K562 (cell line): ENCODE data around the gene ERO1B. TPM values are rescaled to one million over a fixed set of nuclear protein-coding genes. Genes with fewer than 3 reads are reported as not detected.

Source experiments
- ATAC-seq: fragments of 200-7000 bp; cut with Tn5 transposase; 3 replicates; pipeline ENCODE4 v1.9.1; 2020; ENCODE audit warnings: moderate library complexity
- BruUV-seq: library from RNA; stranded (reverse); fragments of 400-500 nt; replicated peaks from 2 replicates; lab custom pipeline; 2021; lab: Mats Ljungman, UMichigan
- CTCF ChIA-PET: fragments of 300-600 bp; formaldehyde crosslinking; extraction: SDS; loops from one replicate; lab custom pipeline; 2021; ENCODE audit warnings: low intra/inter-chr PET ratio; lab: Yijun Ruan, JAX
- POLR2A ChIA-PET: fragments of 300-600, 350-650 bp; sonication (Branson Sonifier 250); formaldehyde crosslinking; extraction: SDS; loops from one replicate; lab custom pipeline; 2021; ENCODE audit warnings: antibody characterized with exemption, inconsistent platforms; lab: Yijun Ruan, JAX
- DNase-seq, 4 experiments: peaks; one replicate each; pipeline versions ENCODE4 v3.0.0 to v3.0.0-alpha.2; 2011 to 2018; ENCODE audit warnings: low spot score in 3 of 4, mixed read lengths in 3 of 4; ENCODE audit errors: extremely low read depth in 1 of 4
- FAIRE-seq: peaks from 2 replicates; lab custom pipeline; 2011; peaks lifted over from hg19 to GRCh38; lab: Jason Lieb, UNC
- H2AFZ ChIP-seq: 2 replicates; pipeline ENCODE4 v1.6.0; 2011; ENCODE audit warnings: low read depth, low read length, control low read depth, inconsistent platforms
- H3K27ac ChIP-seq: fragments of 200-600 bp; 3 replicates; pipeline ENCODE4 v1.8.0; 2011; ENCODE audit warnings: low read depth, mild to moderate bottlenecking, control low read depth, inconsistent platforms, low read length, moderate library complexity, mixed read lengths; ENCODE audit errors: extremely low read depth
- H3K27me3 ChIP-seq, 2 experiments: fragments of 300-600 bp in 1 of 2; 2 replicates in 1 of 2; 3 replicates in 1 of 2; pipeline versions ENCODE4 v1.6.0 to v1.8.0; 2011; ENCODE audit warnings: inconsistent platforms in 2 of 2, low read length in 2 of 2, mild to moderate bottlenecking in 1 of 2, mixed read lengths in 1 of 2, moderate library complexity in 1 of 2; ENCODE audit not compliant: control insufficient read depth in 2 of 2, insufficient read depth in 2 of 2
- H3K36me3 ChIP-seq: fragments of 300-600 bp; 3 replicates; pipeline ENCODE4 v1.8.0; 2011; ENCODE audit warnings: mild to moderate bottlenecking, low read length, inconsistent platforms; ENCODE audit not compliant: control insufficient read depth, insufficient read depth
- H3K4me1 ChIP-seq, 2 experiments: fragments of 200-600 bp in 1 of 2; replicated peaks in 1 of 2; 2 replicates in 1 of 2; 3 replicates in 1 of 2; pipeline versions ENCODE4 v1.5.1 to v1.8.0; 2011; ENCODE audit warnings: inconsistent platforms in 2 of 2, low read length in 2 of 2, mild to moderate bottlenecking in 1 of 2, mixed read lengths in 1 of 2, moderate library complexity in 1 of 2; ENCODE audit not compliant: control insufficient read depth in 2 of 2, insufficient read depth in 2 of 2
- H3K4me2 ChIP-seq: 2 replicates; pipeline ENCODE4 v1.6.1; 2011; ENCODE audit warnings: low read length, control low read depth, inconsistent platforms, mixed read lengths; ENCODE audit not compliant: insufficient read depth
- H3K4me3 ChIP-seq: fragments of 200-600 bp; sonication (generic), shearing (Covaris generic); 2 replicates; pipeline ENCODE4 v1.5.1; 2016; ENCODE audit warnings: control low read depth, inconsistent platforms
- H3K79me2 ChIP-seq: fragments of 200-600 bp; 3 replicates; pipeline ENCODE4 v1.8.0; 2011; ENCODE audit warnings: low read length, inconsistent platforms; ENCODE audit not compliant: control insufficient read depth, insufficient read depth
- H3K9ac ChIP-seq, 2 experiments: 2 replicates each; pipeline versions ENCODE4 v1.6.0 to v1.6.1; 2011; ENCODE audit warnings: low read depth in 2 of 2, low read length in 2 of 2, control low read depth in 1 of 2, inconsistent platforms in 1 of 2, mild to moderate bottlenecking in 1 of 2, mixed read lengths in 1 of 2; ENCODE audit not compliant: insufficient read depth in 1 of 2
- H3K9me1 ChIP-seq: one replicate; pipeline ENCODE4 v1.6.0; 2011; ENCODE audit warnings: inconsistent platforms, mild to moderate bottlenecking, low read length, moderate library complexity; ENCODE audit not compliant: control insufficient read depth, insufficient read depth
- H3K9me3 ChIP-seq: replicated peaks from 2 replicates; pipeline ENCODE4 v1.5.1; 2011; ENCODE audit warnings: low read depth, low read length, inconsistent platforms; ENCODE audit not compliant: control insufficient read depth, insufficient read depth
- H4K20me1 ChIP-seq: replicated peaks from 2 replicates; pipeline ENCODE4 v1.6.1; 2011; ENCODE audit warnings: low read length, inconsistent platforms, mixed read lengths; ENCODE audit not compliant: control insufficient read depth, insufficient read depth
- ATF3 ChIP-seq, 2 experiments: fragments of 450-650 bp in 1 of 2; sonication (generic) in 1 of 2; formaldehyde crosslinking in 1 of 2; IDR thresholded peaks in 1 of 2; conservative IDR thresholded peaks in 1 of 2; 2 replicates each; pipeline versions ENCODE4 v1.6.1 to v1.8.1; 2016 to 2023; ENCODE audit warnings: mild to moderate bottlenecking in 2 of 2, moderate library complexity in 2 of 2, inconsistent platforms in 1 of 2, missing genetic modification reagents in 1 of 2
- C11orf30 ChIP-seq: fragments of 450-650 bp; IDR thresholded peaks from 2 replicates; pipeline ENCODE4 v1.6.1; 2016; ENCODE audit warnings: low read depth, mild to moderate bottlenecking
- DDX20 ChIP-seq: fragments of 450-650 bp; IDR thresholded peaks from 2 replicates; pipeline ENCODE4 v1.6.1; 2016; ENCODE audit warnings: missing genetic modification characterization, low read depth, mild to moderate bottlenecking, missing compliant biosample characterization, moderate library complexity
- ESRRA ChIP-seq: fragments of 450-650 bp; IDR thresholded peaks from 2 replicates; pipeline ENCODE4 v1.6.1; 2014; ENCODE audit warnings: low read depth, mild to moderate bottlenecking, moderate library complexity, borderline replicate concordance
- ETV1 ChIP-seq: fragments of 450-650 bp; conservative IDR thresholded peaks from 2 replicates; pipeline ENCODE4 v1.6.1; 2016; ENCODE audit warnings: missing genetic modification characterization, control low read depth, low read depth, missing compliant biosample characterization
- GABPA ChIP-seq: fragments of 200-800 bp; sonication (Bioruptor generic); conservative IDR thresholded peaks from 2 replicates; pipeline ENCODE4 v1.6.1; 2016; ENCODE audit warnings: low read depth, missing genetic modification characterization, missing compliant biosample characterization
- KLF16 ChIP-seq: IDR thresholded peaks from 2 replicates; pipeline ENCODE4 v1.6.1; 2016; ENCODE audit warnings: antibody characterized with exemption
- MAFG ChIP-seq: fragments of 450-650 bp; conservative IDR thresholded peaks from 2 replicates; pipeline ENCODE4 v1.6.1; 2016; ENCODE audit warnings: missing genetic modification characterization, missing compliant biosample characterization
- TCF7 ChIP-seq: sonication (generic); IDR thresholded peaks from 2 replicates; pipeline ENCODE4 v1.6.1; 2016; ENCODE audit warnings: antibody characterized with exemption, borderline replicate concordance
- ZNF316 ChIP-seq: fragments of 450-650 bp; IDR thresholded peaks from 2 replicates; pipeline ENCODE4 v1.6.1; 2016
- ZNF561 ChIP-seq: fragments of 450-650 bp; formaldehyde crosslinking; conservative IDR thresholded peaks from 2 replicates; pipeline ENCODE4 v1.4.0; 2020; ENCODE audit warnings: mild to moderate bottlenecking, moderate library complexity
- WGBS: fragments of 100-300 bp; shearing (Covaris generic); methylation state at CpG from one replicate; pipeline ENCODE4 v1.1.6; 2016; ENCODE audit warnings: low coverage, mixed read lengths; ENCODE audit not compliant: insufficient coverage; ENCODE audit errors: missing lambda C conversion rate; 5-methylcytosine and 5-hydroxymethylcytosine counted together
- in situ Hi-C: fragments of 300-500 bp; cut with MboI; formaldehyde crosslinking; loops from 4 replicates; pipeline ENCODE4 v1.15.0; 2018; ENCODE audit warnings: inconsistent platforms, mixed read lengths
- intact Hi-C: fragments of 100-400 bp; cut with micrococcal nuclease; formaldehyde crosslinking; loops from 2 replicates; pipeline ENCODE4 v1.14.2; 2022
- polyA plus RNA-seq, 8 experiments: library from polyadenylated mRNA; depleted of rRNA in 4 of 8; stranded (reverse) in 5 of 8; unstranded in 3 of 8; fragments of >200 nt; fragmentation: Nextera tagmentation in 2 of 8; fragmentation: Illumina TruSeq in 1 of 8; extraction: Ambion mirVana in 2 of 8; extraction: Trizol in 1 of 8; gene quantifications; 2 replicates each; pipeline versions ENCODE4 v1.2.1 to v1.2.3, GENCODE V29; 2011 to 2014; ENCODE audit warnings: inconsistent platforms in 1 of 8, missing spikeins in 1 of 8
- total RNA-seq, 7 experiments: library from RNA; depleted of rRNA in 6 of 7; stranded (reverse); fragments of >200 nt in 6 of 7; fragmentation: Illumina TruSeq in 2 of 7; extraction: Trizol in 2 of 7; gene quantifications; 2 replicates each; pipeline versions ENCODE4 v1.2.1 to v1.2.3, GENCODE V29; 2011 to 2021; ENCODE audit warnings: low replicate concordance in 1 of 7

Gene ERO1B
- total and polyA plus RNA-seq, 9 of the 15 experiments (the other 6 are each of a cell fraction or from before 2014, with no cell fraction given): 0.59 to 6.4 (median 4.2) TPM

GRCh38 chr1:236209713-236210112 lies 72.0 kb downstream of the ERO1B start:
- intact Hi-C loops: no loop called here
- Histone ChIP-seq H3K27me3 (no peaks in the 10 kb centered on the region), H4K20me1 (no peaks in the 10 kb centered on the region), H3K79me2 (no peaks in the 10 kb centered on the region), H3K9me3 (no peaks in the 10 kb centered on the region), H3K9me1 (no peaks in the 10 kb centered on the region), H3K4me3 (no peak overlapping the region), H3K36me3 (no peaks in the 10 kb centered on the region), H3K4me1 (peaks cover 0 to 10% of the 10 kb centered on the region in 2 experiments; a peak in 3 of 5 replicates)
- BruUV-seq: no TSS peak
- CTCF ChIA-PET: no interaction called here
- TF ChIP-seq DDX20 (tag): no peak
- TF ChIP-seq ZNF316: peak; percentile 76
- 0 out of 2 replicates have a peak, but pooled peaks have one; percentile 5 for TF ChIP-seq MAFG (tag)
- TF ChIP-seq C11orf30: peak; percentile 63; the same call in 1 of the 2 replicates
- TF ChIP-seq, all 486 proteins: peak for 3
- Histone ChIP-seq H3K4me2 (no peak overlapping the region), H3K9ac (no peak overlapping the region), H2AFZ (no peak overlapping the region), H3K27ac (no peak overlapping the region)
- in situ Hi-C loops: no loop called here
- FAIRE-seq: no peak
- POLR2A ChIA-PET: no interaction called here
- no peak for DNase-seq
- ATAC-seq: no peak

- Histone ChIP-seq H2AFZ (no peak overlapping the region), H3K4me3 (no peak overlapping the region), H4K20me1 (no peaks in the 10 kb centered on the region), H3K4me2 (no peak overlapping the region), H3K9me1 (no peaks in the 10 kb centered on the region), H3K27me3 (no peaks in the 10 kb centered on the region), H3K79me2 (no peaks in the 10 kb centered on the region), H3K9me3 (no peaks in the 10 kb centered on the region), H3K36me3 (no peaks in the 10 kb centered on the region), H3K27ac (no peak overlapping the region), H3K4me1 (peaks cover 0 to 10% of the 10 kb centered on the region in 2 experiments; a peak in 3 of 5 replicates), H3K9ac (no peak overlapping the region)
- 3% methylated on average over 2 of the region's 2 CpGs for WGBS
- DNase-seq (peak in 1 of 4 experiments; percentile 6), FAIRE-seq (no peak), ATAC-seq (no peak; the same call in 2 of the 3 replicates)
- intact Hi-C loops: no loop called here
- in situ Hi-C loops: no loop called here
- TF ChIP-seq ATF3 (IDR thresholded peaks at IDR 0.05) (0 out of 2 replicates have a peak, but pooled peaks have one; percentile 9), ATF3 (CRISPR knock-in tag; conservative IDR thresholded peaks at IDR 0.05) (no peak), GABPA (tag) (peak; percentile 44), ZNF561 (CRISPR knock-in tag) (no peak), KLF16 (no peak), ETV1 (0 out of 2 replicates have a peak, but pooled peaks have one; percentile 13), ESRRA (no peak), TCF7 (no peak)
- no TSS peak for BruUV-seq
- ChIA-PET POLR2A (interaction anchor here (0.8 kb wide), 1 partner anchor 22 kb away, joined by 3 read pairs; no protein-coding TSS in a partner anchor), CTCF (no interaction called here)
These were observed 72.6 kb downstream of the ERO1B start for GRCh38 chr1:236209185-236209584.
